ENCODE measurements around the gene ANKRD17. TPM values are rescaled to one million over a fixed set of nuclear protein-coding genes. Genes with fewer than 3 reads are reported as not detected.

Gene ANKRD17
- total RNA-seq, 1 donor from 2014 or later = 52.0 TPM

GRCh38 chr4:73051625-73052024 is 207.0 kb downstream of the ANKRD17 start:
- intact Hi-C loops (cut with DNase I) = no loop called here
- DNase-seq (ENCODE audit: low spot score in 2 of 2) = no peak
- Histone ChIP-seq H3K27me3 (no peaks in the 10 kb centered on the region), H3K9me3 (no peaks in the 10 kb centered on the region), H3K4me3 (no peak overlapping the region), H3K4me1 (no peaks in the 10 kb centered on the region), H3K36me3 (peaks cover 5 to 12% of the 10 kb centered on the region in 2 donors), H3K27ac (no peak overlapping the region)
- no peak for TF ChIP-seq CTCF (IDR thresholded peaks at IDR 0.05)

GRCh38 chr4:73045879-73046278 is 212.7 kb downstream of the ANKRD17 start:
- no peak for TF ChIP-seq CTCF (IDR thresholded peaks at IDR 0.05)
- Histone ChIP-seq H3K9me3 (no peaks in the 10 kb centered on the region), H3K4me1 (no peaks in the 10 kb centered on the region), H3K36me3 (no peaks in the 10 kb centered on the region), H3K4me3 (no peak overlapping the region), H3K27me3 (no peaks in the 10 kb centered on the region), H3K27ac (no peak overlapping the region)
- no peak for DNase-seq (ENCODE audit: low spot score in 2 of 2)
- intact Hi-C loops (cut with DNase I) = no loop called here

- Histone ChIP-seq H3K27me3 (no peaks in the 10 kb centered on the region), H3K4me3 (no peak overlapping the region), H3K36me3 (no peaks in the 10 kb centered on the region), H3K9me3 (peaks cover 0 to 3% of the 10 kb centered on the region in 2 donors), H3K27ac (no peak overlapping the region), H3K4me1 (no peaks in the 10 kb centered on the region)
- no peak for TF ChIP-seq CTCF (IDR thresholded peaks at IDR 0.05)
- DNase-seq (ENCODE audit: low spot score in 2 of 2) = no peak
- intact Hi-C loops (cut with DNase I) = no loop called here
These were observed 221.5 kb downstream of the ANKRD17 start for GRCh38 chr4:73037057-73037456.

GRCh38 chr4:73036123-73036522 is 222.5 kb downstream of the ANKRD17 start:
- intact Hi-C loops (cut with DNase I) = no loop called here
- H3K9me3 ChIP-seq = peaks cover 0 to 3% of the 10 kb centered on the region in 2 donors
- no peak overlapping the region for H3K27ac ChIP-seq
- DNase-seq (ENCODE audit: low spot score in 2 of 2) = no peak
- H3K4me1 ChIP-seq = no peaks in the 10 kb centered on the region
- H3K36me3 ChIP-seq = no peaks in the 10 kb centered on the region
- H3K4me3 ChIP-seq = no peak overlapping the region
- no peak for TF ChIP-seq CTCF (IDR thresholded peaks at IDR 0.05)
- H3K27me3 ChIP-seq = no peaks in the 10 kb centered on the region

- Histone ChIP-seq H3K9me3 (peaks cover 0 to 3% of the 10 kb centered on the region in 2 donors), H3K36me3 (no peaks in the 10 kb centered on the region), H3K27ac (no peak overlapping the region), H3K4me1 (no peaks in the 10 kb centered on the region), H3K4me3 (no peak overlapping the region), H3K27me3 (no peaks in the 10 kb centered on the region)
- intact Hi-C loops (cut with DNase I) = no loop called here
- DNase-seq (ENCODE audit: low spot score in 2 of 2) = no peak
- TF ChIP-seq CTCF (IDR thresholded peaks at IDR 0.05) = no peak
These were observed 223.7 kb downstream of the ANKRD17 start for GRCh38 chr4:73034896-73035295.

- DNase-seq (ENCODE audit: low spot score in 2 of 2) = no peak
- Histone ChIP-seq H3K9me3 (no peaks in the 10 kb centered on the region), H3K27me3 (no peaks in the 10 kb centered on the region), H3K27ac (no peak overlapping the region), H3K4me1 (no peaks in the 10 kb centered on the region), H3K36me3 (no peaks in the 10 kb centered on the region), H3K4me3 (no peak overlapping the region)
- no peak for TF ChIP-seq CTCF (IDR thresholded peaks at IDR 0.05)
- intact Hi-C loops (cut with DNase I) = no loop called here
These were observed 230.0 kb downstream of the ANKRD17 start for GRCh38 chr4:73028621-73029020.
